ENCODE data around the gene CTNNA3.

DNA sequence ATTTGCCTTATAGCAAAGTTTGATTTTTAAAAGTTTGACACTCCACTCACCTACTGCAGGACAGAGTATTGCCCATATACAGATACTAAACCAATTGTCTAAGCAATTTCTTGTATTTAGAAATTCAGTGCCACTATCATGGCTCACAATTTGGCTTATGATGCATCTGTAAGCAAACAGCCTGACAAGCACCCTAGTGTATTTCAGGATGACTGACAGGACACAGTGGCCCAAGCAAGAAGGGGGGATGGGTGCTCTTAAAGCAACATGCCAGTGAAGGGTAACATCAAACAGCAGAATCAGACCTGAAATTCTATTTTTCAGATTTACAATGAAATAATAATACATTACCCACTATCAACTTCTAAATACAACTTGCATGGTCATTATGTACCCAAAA, 30.5 kb downstream of the CTNNA3 start:
- TF ChIP-seq, protein P1, sequence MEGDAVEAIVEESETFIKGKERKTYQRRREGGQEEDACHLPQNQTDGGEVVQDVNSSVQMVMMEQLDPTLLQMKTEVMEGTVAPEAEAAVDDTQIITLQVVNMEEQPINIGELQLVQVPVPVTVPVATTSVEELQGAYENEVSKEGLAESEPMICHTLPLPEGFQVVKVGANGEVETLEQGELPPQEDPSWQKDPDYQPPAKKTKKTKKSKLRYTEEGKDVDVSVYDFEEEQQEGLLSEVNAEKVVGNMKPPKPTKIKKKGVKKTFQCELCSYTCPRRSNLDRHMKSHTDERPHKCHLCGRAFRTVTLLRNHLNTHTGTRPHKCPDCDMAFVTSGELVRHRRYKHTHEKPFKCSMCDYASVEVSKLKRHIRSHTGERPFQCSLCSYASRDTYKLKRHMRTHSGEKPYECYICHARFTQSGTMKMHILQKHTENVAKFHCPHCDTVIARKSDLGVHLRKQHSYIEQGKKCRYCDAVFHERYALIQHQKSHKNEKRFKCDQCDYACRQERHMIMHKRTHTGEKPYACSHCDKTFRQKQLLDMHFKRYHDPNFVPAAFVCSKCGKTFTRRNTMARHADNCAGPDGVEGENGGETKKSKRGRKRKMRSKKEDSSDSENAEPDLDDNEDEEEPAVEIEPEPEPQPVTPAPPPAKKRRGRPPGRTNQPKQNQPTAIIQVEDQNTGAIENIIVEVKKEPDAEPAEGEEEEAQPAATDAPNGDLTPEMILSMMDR (conservative IDR thresholded peaks at IDR 0.05 in 1 of 2, IDR thresholded peaks at IDR 0.05 in 1 of 2; ENCODE audit: low read depth in 1 of 2, low read length in 2 of 2) = no peak
- TF ChIP-seq EZH2 (IDR thresholded peaks at IDR 0.05; ENCODE audit: low read length, missing control alignments) = no peak
